Endothelial cell of umbilical vein (primary cell): ENCODE data around the gene COMMD2. TPM values are rescaled to one million over a fixed set of nuclear protein-coding genes. Genes with fewer than 3 reads are reported as not detected.

Experiments
- BruUV-seq: library from RNA; stranded (reverse); fragments of 400-500 nt; replicated peaks from 2 replicates; lab custom pipeline; 2021; lab: Mats Ljungman, UMichigan
- CTCF ChIA-PET: fragments of 300-600, 350-600 bp; sonication (Branson Sonifier 250); formaldehyde crosslinking; loops from one replicate; lab custom pipeline; 2021; ENCODE audit warnings: antibody characterized with exemption, inconsistent platforms; lab: Charles Lee
- POLR2A ChIA-PET: fragments of 300-600, 350-600 bp; sonication (Branson Sonifier 250); formaldehyde crosslinking; loops from one replicate; lab custom pipeline; 2021; ENCODE audit warnings: antibody characterized with exemption, inconsistent platforms; lab: Charles Lee
- DNase-seq: peaks from one replicate; pipeline ENCODE4 v3.0.0-alpha.2; 2011; ENCODE audit warnings: low read depth, low spot score
- FAIRE-seq: peaks from 2 replicates; lab custom pipeline; 2011; peaks lifted over from hg19 to GRCh38; lab: Jason Lieb, UNC
- H2AFZ ChIP-seq: 2 replicates; pipeline ENCODE4 v1.6.0; 2012; ENCODE audit warnings: low read depth, low read length, control low read depth, inconsistent platforms
- H3K27ac ChIP-seq: 2 replicates; pipeline ENCODE4 v1.5.1; 2011; ENCODE audit warnings: low read depth, mild to moderate bottlenecking, control low read depth, low read length, moderate library complexity; ENCODE audit not compliant: insufficient read depth
- H3K27me3 ChIP-seq, 2 experiments: 2 replicates each; pipeline versions ENCODE4 v1.6.0 to v1.6.1; 2011; ENCODE audit warnings: low read length in 2 of 2, mixed read lengths in 1 of 2; ENCODE audit not compliant: control insufficient read depth in 2 of 2, insufficient read depth in 2 of 2
- H3K36me3 ChIP-seq, 2 experiments: 2 replicates in 1 of 2; 3 replicates in 1 of 2; pipeline ENCODE4 v1.5.1; 2011; ENCODE audit warnings: low read length in 2 of 2, mild to moderate bottlenecking in 1 of 2, moderate library complexity in 1 of 2; ENCODE audit not compliant: control insufficient read depth in 2 of 2, insufficient read depth in 2 of 2; ENCODE audit errors: extremely low read depth in 1 of 2
- H3K4me1 ChIP-seq: 3 replicates; pipeline ENCODE4 v1.5.1; 2011; ENCODE audit warnings: mild to moderate bottlenecking, low read length; ENCODE audit not compliant: control insufficient read depth, insufficient read depth; ENCODE audit errors: extremely low read depth
- H3K4me2 ChIP-seq: 2 replicates; pipeline ENCODE4 v1.6.1; 2011; ENCODE audit warnings: low read length, control low read depth, mixed read lengths; ENCODE audit not compliant: insufficient read depth
- H3K4me3 ChIP-seq, 3 experiments: fragments of 200-600 bp in 1 of 3; sonication (generic), shearing (Covaris generic) in 1 of 3; replicated peaks in 1 of 3; 2 replicates each; pipeline ENCODE4 v1.5.1; 2011 to 2016; ENCODE audit warnings: control low read depth in 3 of 3, low read length in 3 of 3, mild to moderate bottlenecking in 2 of 3, inconsistent platforms in 1 of 3, low read depth in 1 of 3, moderate library complexity in 1 of 3; ENCODE audit not compliant: insufficient read depth in 1 of 3
- H3K79me2 ChIP-seq: 2 replicates; pipeline ENCODE4 v1.6.0; 2012; ENCODE audit warnings: low read length, inconsistent platforms; ENCODE audit not compliant: control insufficient read depth, insufficient read depth
- H3K9ac ChIP-seq: replicated peaks from 2 replicates; pipeline ENCODE3; 2011; ENCODE audit warnings: low read length, control low read depth; ENCODE audit not compliant: insufficient read depth; ENCODE audit errors: extremely low read depth
- H3K9me1 ChIP-seq: replicated peaks from 3 replicates; pipeline ENCODE4 v1.6.0; 2011; ENCODE audit warnings: mild to moderate bottlenecking, low read length; ENCODE audit not compliant: control insufficient read depth, insufficient read depth; ENCODE audit errors: extremely low read depth
- H3K9me3 ChIP-seq: replicated peaks from 2 replicates; pipeline ENCODE4 v1.5.1; 2012; ENCODE audit warnings: low read length, inconsistent platforms; ENCODE audit not compliant: control insufficient read depth, insufficient read depth
- H4K20me1 ChIP-seq: replicated peaks from 2 replicates; pipeline ENCODE3; 2011; ENCODE audit warnings: mild to moderate bottlenecking, low read length; ENCODE audit not compliant: control insufficient read depth, insufficient read depth; ENCODE audit errors: extremely low read depth
- CTCF ChIP-seq, 2 donors: IDR thresholded peaks; 1 replicate in 1 of 2; 2 replicates in 1 of 2; pipeline ENCODE4 v1.5.1; 2011; ENCODE audit warnings: low read length in 2 of 2, mild to moderate bottlenecking in 2 of 2, moderate library complexity in 2 of 2, control low read depth in 1 of 2, inconsistent platforms in 1 of 2, low read depth in 1 of 2; ENCODE audit not compliant: insufficient read depth in 1 of 2; ENCODE audit errors: extremely low read depth in 1 of 2
- EZH2 ChIP-seq: IDR thresholded peaks from 2 replicates; pipeline ENCODE4 v1.6.1; 2012; ENCODE audit warnings: borderline replicate concordance, low read depth, mild to moderate bottlenecking, moderate library complexity, low read length, inconsistent platforms; ENCODE audit not compliant: severe bottlenecking
- FOS ChIP-seq: IDR thresholded peaks from 2 replicates; pipeline ENCODE4 v1.6.1; 2011; ENCODE audit warnings: mild to moderate bottlenecking, low read length, moderate library complexity, borderline replicate concordance; ENCODE audit not compliant: insufficient read depth
- GATA2 ChIP-seq: IDR thresholded peaks from 2 replicates; pipeline ENCODE4 v1.7.0; 2011; ENCODE audit warnings: low read depth, mild to moderate bottlenecking, moderate library complexity, mixed read lengths, low read length; ENCODE audit not compliant: insufficient read length, insufficient read depth
- JUN ChIP-seq: IDR thresholded peaks from 2 replicates; pipeline ENCODE4 v1.6.1; 2011; ENCODE audit warnings: borderline replicate concordance, low read depth; ENCODE audit not compliant: insufficient read length, insufficient read depth
- MAX ChIP-seq: IDR thresholded peaks from 2 replicates; pipeline ENCODE4 v1.6.1; 2011; ENCODE audit not compliant: insufficient read depth, insufficient read length
- MYC ChIP-seq: IDR thresholded peaks from one replicate; pipeline ENCODE4 v1.6.1; 2011; ENCODE audit warnings: mild to moderate bottlenecking, low read depth, low read length
- POLR2A ChIP-seq: IDR thresholded peaks from 2 replicates; pipeline ENCODE4 v1.6.1; 2012; ENCODE audit warnings: low read depth, mild to moderate bottlenecking, control low read depth, low read length
- POLR2AphosphoS5 ChIP-seq: IDR thresholded peaks from 2 replicates; pipeline ENCODE4 v1.6.1; 2012; ENCODE audit warnings: low read depth, mild to moderate bottlenecking, control low read depth, low read length, moderate library complexity; ENCODE audit not compliant: insufficient read depth
- dilution Hi-C: fragments of 300-500 bp; cut with MboI; formaldehyde crosslinking; loops from one replicate; pipeline ENCODE4 v1.15.0; 2019; ENCODE audit warnings: low sequenced_read_pairs; ENCODE audit not compliant: extremely low pct_ligation_motif_present
- intact Hi-C: fragments of 100-400 bp; cut with micrococcal nuclease; formaldehyde crosslinking; loops from one replicate; pipeline ENCODE4 v1.10.0; 2022
- polyA plus RNA-seq, 4 experiments: library from polyadenylated mRNA; depleted of rRNA in 3 of 4; stranded (reverse) in 3 of 4; unstranded in 1 of 4; fragments of >200 nt; gene quantifications; 2 replicates each; pipeline versions ENCODE4 v1.2.1 to v1.2.3, GENCODE V29; 2011 to 2012; ENCODE audit warnings: missing spikeins in 1 of 4
- total RNA-seq: library from RNA; stranded (reverse); gene quantifications from 2 replicates; pipeline ENCODE4 v1.2.3, GENCODE V29; 2021

Gene COMMD2
- total and polyA plus RNA-seq, 2 donors (not counting 3 experiments of a cell fraction or from before 2014, with no cell fraction given), result 18.3 to 51.0 TPM

GRCh38 chr3:149713730-149714654 is 38.3 kb downstream of the COMMD2 start:
- Histone ChIP-seq H3K9me3 (no peaks in the 10 kb centered on the region), H3K9ac (no peak overlapping the region), H3K36me3 (no peaks in the 10 kb centered on the region), H3K4me3 (no peak overlapping the region), H3K27me3 (no peaks in the 10 kb centered on the region), H3K9me1 (no peaks in the 10 kb centered on the region), H2AFZ (no peak overlapping the region), H3K4me2 (no peak overlapping the region), H3K27ac (no peak overlapping the region), H3K79me2 (no peaks in the 10 kb centered on the region), H3K4me1 (peaks cover 15% of the 10 kb centered on the region), H4K20me1 (no peaks in the 10 kb centered on the region)
- no peak for TF ChIP-seq MAX
- TF ChIP-seq EZH2, result no peak
- no peak for TF ChIP-seq GATA2
- TF ChIP-seq FOS, result no peak
- TF ChIP-seq POLR2A, result no peak
- no peak for TF ChIP-seq JUN
- TF ChIP-seq POLR2AphosphoS5, result no peak
- no peak for TF ChIP-seq CTCF (IDR thresholded peaks at IDR 0.05; ENCODE audit: extremely low read depth in 1 of 2, insufficient read depth in 1 of 2, low read depth in 1 of 2, low read length in 2 of 2)
- no peak for TF ChIP-seq MYC
- BruUV-seq, result no TSS peak
- intact Hi-C loops, result no loop called here
- dilution Hi-C loops, result no loop called here
- FAIRE-seq, result no peak
- ChIA-PET CTCF (interaction anchor here (1.0 to 1.3 kb wide), 4 partner anchors 11 to 145 kb away, joined by 3 read pairs; partner anchors contain the start of gene WWTR1), POLR2A (no interaction called here)
- DNase-seq, result no peak
